ENCODE data around the gene OOSP3. TPM values are rescaled to one million over a fixed set of nuclear protein-coding genes. Genes with fewer than 3 reads are reported as not detected.

Gene OOSP3
- total RNA-seq, 1 donor from 2014 or later: 0.54 TPM

DNA sequence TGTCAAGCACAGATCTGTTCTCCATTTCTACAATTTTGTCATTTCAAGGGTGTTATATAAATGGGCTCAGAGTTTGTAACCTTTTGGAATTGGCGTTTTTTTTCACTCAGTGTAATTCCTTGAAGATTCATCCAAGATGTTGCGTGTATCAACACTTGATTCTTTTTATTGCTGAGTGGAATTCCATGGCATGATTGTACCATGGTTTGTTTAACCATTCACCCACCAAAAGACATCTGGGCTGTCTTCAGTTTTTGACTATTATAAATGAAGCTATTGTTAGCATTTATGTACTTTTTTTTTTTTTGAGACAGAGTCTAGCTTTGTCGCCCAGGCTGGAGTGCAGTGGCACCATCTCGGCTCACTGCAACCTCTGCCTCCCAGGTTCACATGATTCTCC is 62.5 kb downstream of the OOSP3 start:
- Mint-ChIP-seq H3K27me3 (ENCODE audit: unreplicated experiment) (no peaks in the 10 kb centered on the region), H3K4me1 (ENCODE audit: unreplicated experiment) (no peaks in the 10 kb centered on the region), H3K27ac (ENCODE audit: unreplicated experiment) (no peak overlapping the region), H3K4me3 (ENCODE audit: unreplicated experiment) (no peak overlapping the region), H3K36me3 (ENCODE audit: low read depth, unreplicated experiment) (peaks cover 6% of the 10 kb centered on the region), H3K9me3 (ENCODE audit: unreplicated experiment) (peaks cover 4% of the 10 kb centered on the region)
- TF ChIP-seq, protein P1, sequence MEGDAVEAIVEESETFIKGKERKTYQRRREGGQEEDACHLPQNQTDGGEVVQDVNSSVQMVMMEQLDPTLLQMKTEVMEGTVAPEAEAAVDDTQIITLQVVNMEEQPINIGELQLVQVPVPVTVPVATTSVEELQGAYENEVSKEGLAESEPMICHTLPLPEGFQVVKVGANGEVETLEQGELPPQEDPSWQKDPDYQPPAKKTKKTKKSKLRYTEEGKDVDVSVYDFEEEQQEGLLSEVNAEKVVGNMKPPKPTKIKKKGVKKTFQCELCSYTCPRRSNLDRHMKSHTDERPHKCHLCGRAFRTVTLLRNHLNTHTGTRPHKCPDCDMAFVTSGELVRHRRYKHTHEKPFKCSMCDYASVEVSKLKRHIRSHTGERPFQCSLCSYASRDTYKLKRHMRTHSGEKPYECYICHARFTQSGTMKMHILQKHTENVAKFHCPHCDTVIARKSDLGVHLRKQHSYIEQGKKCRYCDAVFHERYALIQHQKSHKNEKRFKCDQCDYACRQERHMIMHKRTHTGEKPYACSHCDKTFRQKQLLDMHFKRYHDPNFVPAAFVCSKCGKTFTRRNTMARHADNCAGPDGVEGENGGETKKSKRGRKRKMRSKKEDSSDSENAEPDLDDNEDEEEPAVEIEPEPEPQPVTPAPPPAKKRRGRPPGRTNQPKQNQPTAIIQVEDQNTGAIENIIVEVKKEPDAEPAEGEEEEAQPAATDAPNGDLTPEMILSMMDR (IDR thresholded peaks at IDR 0.05; ENCODE audit: unreplicated experiment): no peak
- DNase-seq (ENCODE audit: low spot score): no peak

DNA sequence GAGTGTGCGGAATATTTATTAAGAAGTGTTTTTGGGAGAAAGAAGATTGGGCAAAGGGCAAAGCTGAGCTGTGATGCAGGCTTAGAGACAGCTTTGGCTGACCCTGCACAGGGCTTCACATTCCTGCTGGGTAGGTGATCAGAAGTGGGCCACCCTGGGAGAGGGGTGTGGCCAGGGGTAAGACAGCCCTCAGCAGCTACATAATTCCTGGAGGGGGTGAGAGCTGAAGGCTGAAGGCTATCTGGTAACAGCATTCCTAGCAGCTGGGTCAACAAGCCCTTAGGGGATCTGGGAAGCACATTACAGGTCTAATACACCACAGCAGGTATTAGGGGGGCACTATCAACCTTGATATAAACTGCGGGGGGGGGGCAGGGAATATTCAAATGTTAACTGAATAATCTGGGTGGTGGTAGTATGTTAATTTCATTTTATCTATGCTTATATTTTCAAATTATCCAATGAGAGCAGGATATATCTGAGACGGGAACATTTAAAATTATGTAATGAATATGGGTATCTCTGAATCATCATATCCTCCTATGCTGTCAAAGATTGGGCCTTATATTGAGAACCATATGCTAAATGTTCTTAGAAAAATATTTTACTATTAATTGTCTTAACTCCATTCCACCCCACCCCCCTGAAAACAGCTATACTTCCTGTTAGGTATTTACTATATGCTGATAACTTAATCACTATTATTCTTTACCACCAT is 65.6 kb downstream of the OOSP3 start:
- peaks cover 4% of the 10 kb centered on the region for H3K9me3 Mint-ChIP-seq (ENCODE audit: unreplicated experiment)
- peak overlapping the region; percentile 8 for H3K4me3 Mint-ChIP-seq (ENCODE audit: unreplicated experiment)
- H3K27ac Mint-ChIP-seq (ENCODE audit: unreplicated experiment): no peak overlapping the region
- DNase-seq (ENCODE audit: low spot score): no peak
- peaks cover 6% of the 10 kb centered on the region for H3K36me3 Mint-ChIP-seq (ENCODE audit: low read depth, unreplicated experiment)
- no peaks in the 10 kb centered on the region for H3K27me3 Mint-ChIP-seq (ENCODE audit: unreplicated experiment)
- TF ChIP-seq, protein P1 (IDR thresholded peaks at IDR 0.05; ENCODE audit: unreplicated experiment): no peak
- H3K4me1 Mint-ChIP-seq (ENCODE audit: unreplicated experiment): no peaks in the 10 kb centered on the region

DNA sequence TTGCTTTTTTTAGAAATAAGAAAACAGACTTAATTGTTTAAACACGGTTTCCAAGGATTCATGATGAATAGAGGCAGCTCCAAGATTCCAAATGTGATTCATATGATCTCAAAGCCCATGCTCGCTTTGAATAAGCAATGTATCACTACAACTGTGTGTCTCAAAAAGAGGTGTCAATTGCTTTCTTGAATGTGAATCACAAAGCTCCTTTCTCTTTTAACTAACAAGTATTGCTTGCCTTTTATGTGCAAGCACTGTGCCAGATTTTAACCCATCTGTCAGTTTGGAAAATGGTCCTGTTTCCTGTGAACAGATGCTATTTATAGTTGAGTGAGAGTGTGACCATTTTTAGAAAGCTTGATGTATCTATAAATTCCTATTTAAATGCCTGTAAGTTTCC is 66.1 kb downstream of the OOSP3 start:
- Mint-ChIP-seq H3K9me3 (ENCODE audit: unreplicated experiment) (peaks cover 4% of the 10 kb centered on the region), H3K4me3 (ENCODE audit: unreplicated experiment) (no peak overlapping the region)

More for the DNA sequence above, 66.1 kb downstream of the OOSP3 start:
- no peak for DNase-seq (ENCODE audit: low spot score)
- Mint-ChIP-seq H3K27me3 (ENCODE audit: unreplicated experiment) (no peaks in the 10 kb centered on the region), H3K4me1 (ENCODE audit: unreplicated experiment) (no peaks in the 10 kb centered on the region), H3K27ac (ENCODE audit: unreplicated experiment) (no peak overlapping the region), H3K36me3 (ENCODE audit: low read depth, unreplicated experiment) (peaks cover 4% of the 10 kb centered on the region)
- TF ChIP-seq, protein P1 (IDR thresholded peaks at IDR 0.05; ENCODE audit: unreplicated experiment): no peak

Other genes starting within 250 kb of the OOSP3 start
- 36.1 TPM for gene PATL1, start 209.7 kb upstream of the OOSP3 start, total RNA-seq (ENCODE audit: unreplicated experiment)
- not detected for gene OR10V1, start 164.9 kb upstream of the OOSP3 start, total RNA-seq (ENCODE audit: unreplicated experiment)
- 140 TPM for gene STX3, start 123.4 kb upstream of the OOSP3 start, total RNA-seq (ENCODE audit: unreplicated experiment)
- gene MRPL16, start 68.0 kb upstream of the OOSP3 start, total RNA-seq (ENCODE audit: unreplicated experiment): 47.2 TPM
- not detected for gene CBLIF, start 33.3 kb upstream of the OOSP3 start, total RNA-seq (ENCODE audit: unreplicated experiment)
- gene TCN1, start 12.3 kb upstream of the OOSP3 start, total RNA-seq (ENCODE audit: unreplicated experiment): not detected
- 0.38 TPM for gene OOSP1, start 59.6 kb downstream of the OOSP3 start, total RNA-seq (ENCODE audit: unreplicated experiment)
- gene OOSP4A, start 85.3 kb downstream of the OOSP3 start, total RNA-seq (ENCODE audit: unreplicated experiment): not detected
- gene OOSP4B, start 138.4 kb downstream of the OOSP3 start, total RNA-seq (ENCODE audit: unreplicated experiment): not detected
- gene OOSP2, start 161.6 kb downstream of the OOSP3 start, total RNA-seq (ENCODE audit: unreplicated experiment): not detected
- 1.4 TPM for gene MS4A3, start 177.9 kb downstream of the OOSP3 start, total RNA-seq (ENCODE audit: unreplicated experiment)
- 0.10 TPM for gene MS4A2, start 209.9 kb downstream of the OOSP3 start, total RNA-seq (ENCODE audit: unreplicated experiment)